HepG2 (cell line): ENCODE data around the gene AXDND1. TPM values are rescaled to one million over a fixed set of nuclear protein-coding genes. Genes with fewer than 3 reads are reported as not detected.

ENCODE experiments used
- CAMTA2 ChIP-seq: sonication (generic); formaldehyde crosslinking; IDR thresholded peaks from 2 replicates; pipeline ENCODE4 v1.4.0; 2020; ENCODE audit warnings: mild to moderate bottlenecking, missing genetic modification reagents, borderline replicate concordance
- E2F5 ChIP-seq: sonication (generic); formaldehyde crosslinking; conservative IDR thresholded peaks from 2 replicates; pipeline ENCODE4 v1.4.0; 2020; ENCODE audit warnings: missing genetic modification reagents
- MIXL1 ChIP-seq: IDR thresholded peaks from 2 replicates; pipeline ENCODE4 v1.6.1; 2016
- MNT ChIP-seq: fragments of 450-650 bp; IDR thresholded peaks from 2 replicates; pipeline ENCODE4 v1.6.1; 2016
- MXD4 ChIP-seq: IDR thresholded peaks from 2 replicates; pipeline ENCODE4 v1.6.1; 2016; ENCODE audit warnings: mild to moderate bottlenecking, missing biosample characterization, missing genetic modification reagents
- NFIB ChIP-seq: sonication (generic); formaldehyde crosslinking; IDR thresholded peaks from 2 replicates; pipeline ENCODE4 v1.9.0; 2021; ENCODE audit warnings: missing genetic modification reagents, mild to moderate bottlenecking, borderline replicate concordance
- PRDM4 ChIP-seq: sonication (generic); formaldehyde crosslinking; IDR thresholded peaks from 2 replicates; pipeline ENCODE4 v1.9.0; 2021; ENCODE audit warnings: missing genetic modification reagents, borderline replicate concordance
- TCF7 ChIP-seq: sonication (generic); IDR thresholded peaks from 2 replicates; pipeline ENCODE4 v1.6.1; 2016; ENCODE audit warnings: antibody characterized with exemption, low read depth
- TFAP4 ChIP-seq: sonication (generic); IDR thresholded peaks from 2 replicates; pipeline ENCODE4 v1.6.1; 2016; ENCODE audit warnings: low read depth, borderline replicate concordance
- ZBTB43 ChIP-seq: sonication (generic); formaldehyde crosslinking; conservative IDR thresholded peaks from 2 replicates; pipeline ENCODE4 v1.4.0; 2020; ENCODE audit warnings: missing genetic modification reagents
- ZFP90 ChIP-seq: sonication (generic); formaldehyde crosslinking; IDR thresholded peaks from 2 replicates; pipeline ENCODE4 v1.8.0; 2022; ENCODE audit warnings: missing genetic modification reagents, mild to moderate bottlenecking, inconsistent platforms, borderline replicate concordance
- ZNF296 ChIP-seq: sonication (generic); formaldehyde crosslinking; conservative IDR thresholded peaks from 2 replicates; pipeline ENCODE4 v1.5.0; 2020; ENCODE audit warnings: mild to moderate bottlenecking, missing genetic modification reagents
- ZNF501 ChIP-seq: sonication (generic); formaldehyde crosslinking; IDR thresholded peaks from 2 replicates; pipeline ENCODE4 v1.5.1; 2020; ENCODE audit warnings: mild to moderate bottlenecking, moderate library complexity, missing genetic modification reagents
- ZNF547 ChIP-seq: sonication (generic); formaldehyde crosslinking; IDR thresholded peaks from 2 replicates; pipeline ENCODE4 v1.5.1; 2020; ENCODE audit warnings: mild to moderate bottlenecking, missing genetic modification reagents
- ZNF570 ChIP-seq: sonication (generic); formaldehyde crosslinking; IDR thresholded peaks from 2 replicates; pipeline ENCODE4 v1.4.0; 2020; ENCODE audit warnings: mild to moderate bottlenecking, missing genetic modification reagents, borderline replicate concordance
- ZNF609 ChIP-seq: sonication (generic); formaldehyde crosslinking; IDR thresholded peaks from 2 replicates; pipeline ENCODE4 v1.4.0; 2020; ENCODE audit warnings: mild to moderate bottlenecking, missing genetic modification reagents, borderline replicate concordance
- polyA plus RNA-seq, 8 experiments: library from polyadenylated mRNA; depleted of rRNA in 3 of 8; stranded (reverse) in 7 of 8; unstranded in 1 of 8; fragments of >200 nt; fragmentation: Illumina TruSeq in 4 of 8; extraction: Trizol in 4 of 8; gene quantifications; 2 replicates each; pipeline versions ENCODE4 v1.2.1 to v1.2.3, GENCODE V29; 2011 to 2016; ENCODE audit warnings: low read depth in 4 of 8, missing spikeins in 1 of 8, mixed read lengths in 1 of 8; ENCODE audit not compliant: insufficient read depth in 1 of 8
- total RNA-seq, 5 experiments: library from RNA; depleted of rRNA; stranded (reverse); fragments of >200 nt; fragmentation: Illumina TruSeq; extraction: Trizol; gene quantifications; 2 replicates each; pipeline ENCODE4 v1.2.3, GENCODE V29; 2016; ENCODE audit warnings: low read depth in 1 of 5

The AXDND1 gene
- total and polyA plus RNA-seq, 2 of the 13 experiments (the other 11 are each of a cell fraction or from before 2014, with no cell fraction given): 0.15 to 0.40 TPM

- peak; percentile 58; the same call in 1 of the 2 replicates for TF ChIP-seq ZNF501 (CRISPR knock-in tag)
- TF ChIP-seq PRDM4: no peak
- no peak for TF ChIP-seq TFAP4
- no peak for TF ChIP-seq ZFP90 (CRISPR knock-in tag)
- TF ChIP-seq ZNF609 (CRISPR knock-in tag): no peak
- TF ChIP-seq E2F5 (CRISPR knock-in tag): 0 out of 2 replicates have a peak, but pooled peaks have one; percentile 10
- TF ChIP-seq ZNF296 (CRISPR knock-in tag): no peak
- no peak for TF ChIP-seq MNT
- no peak for TF ChIP-seq TCF7
- TF ChIP-seq ZNF547 (CRISPR knock-in tag): peak; percentile 62
- 0 out of 2 replicates have a peak, but pooled peaks have one; percentile 16 for TF ChIP-seq MIXL1 (CRISPR knock-in tag)
- TF ChIP-seq MXD4 (CRISPR knock-in tag): 0 out of 2 replicates have a peak, but pooled peaks have one; percentile 39
- TF ChIP-seq ZBTB43 (CRISPR knock-in tag): no peak
- TF ChIP-seq NFIB (CRISPR knock-in tag): no peak
- no peak for TF ChIP-seq ZNF570 (CRISPR knock-in tag)
- TF ChIP-seq CAMTA2 (CRISPR knock-in tag): no peak
Measured at GRCh38 chr1:179365342-179366092, at the start of gene AXDND1 (continued).
